Forelimb muscle (tissue), 1 donor: ENCODE measurements around the gene NTM. TPM values are rescaled to one million over a fixed set of nuclear protein-coding genes. Genes with fewer than 3 reads are reported as not detected.

Source experiments
- DNase-seq: peaks from one replicate; pipeline ENCODE4 v3.0.0-alpha.2; 2013; ENCODE audit warnings: low read depth
- polyA plus RNA-seq: library from polyadenylated mRNA; unstranded; fragments of 120-200 nt; gene quantifications from one replicate; pipeline ENCODE4 v1.2.1, GENCODE V29; 2013; ENCODE audit not compliant: insufficient read length

Gene NTM
- polyA plus RNA-seq, 1 donor: 15.0 TPM

- DNase-seq: no peak
These were observed 2.8 kb downstream of the NTM start for GRCh38 chr11:131373095-131373725.

GRCh38 chr11:131373756-131374155 lies 3.3 kb downstream of the NTM start:
- DNase-seq: no peak

GRCh38 chr11:131375421-131375820 lies 5.0 kb downstream of the NTM start:
- DNase-seq: no peak

GRCh38 chr11:131375915-131376314 lies 5.5 kb downstream of the NTM start:
- DNase-seq: no peak

- no peak for DNase-seq
These were observed 8.5 kb downstream of the NTM start for GRCh38 chr11:131378931-131379330.

GRCh38 chr11:131385763-131386390 lies 15.5 kb downstream of the NTM start:
- DNase-seq: no peak

- DNase-seq: no peak
These were observed 16.0 kb downstream of the NTM start for GRCh38 chr11:131386408-131386807.

- no peak for DNase-seq
These were observed 17.6 kb downstream of the NTM start for GRCh38 chr11:131388030-131388429.

GRCh38 chr11:131389582-131389981 lies 19.2 kb downstream of the NTM start:
- no peak for DNase-seq

- DNase-seq: no peak
These were observed 20.8 kb downstream of the NTM start for GRCh38 chr11:131391176-131391575.

- DNase-seq: no peak
These were observed 22.3 kb downstream of the NTM start for GRCh38 chr11:131392528-131393255.

- no peak for DNase-seq
These were observed 23.3 kb downstream of the NTM start for GRCh38 chr11:131393691-131394090.

GRCh38 chr11:131397675-131398074 lies 27.3 kb downstream of the NTM start:
- DNase-seq: no peak

- DNase-seq: no peak
These were observed 31.6 kb downstream of the NTM start for GRCh38 chr11:131402040-131402439.

- no peak for DNase-seq
These were observed 33.6 kb downstream of the NTM start for GRCh38 chr11:131404010-131404409.

GRCh38 chr11:131408025-131408640 lies 37.7 kb downstream of the NTM start:
- no peak for DNase-seq

- no peak for DNase-seq
These were observed 38.9 kb downstream of the NTM start for GRCh38 chr11:131409345-131409744.

- DNase-seq: no peak
These were observed 41.2 kb downstream of the NTM start for GRCh38 chr11:131411636-131412035.

- DNase-seq: no peak
These were observed 41.6 kb downstream of the NTM start for GRCh38 chr11:131412061-131412460.

- no peak for DNase-seq
These were observed 42.8 kb downstream of the NTM start for GRCh38 chr11:131413217-131413616.

- DNase-seq: no peak
These were observed 47.8 kb downstream of the NTM start for GRCh38 chr11:131418189-131418588.

GRCh38 chr11:131421066-131421855 lies 50.8 kb downstream of the NTM start:
- no peak for DNase-seq
